ENCODE data around the gene KCNQ1. TPM values are rescaled to one million over a fixed set of nuclear protein-coding genes. Genes with fewer than 3 reads are reported as not detected.

KCNQ1 gene
- polyA plus RNA-seq, 1 of the 3 experiments (the other 2 are of a cell fraction) = 0.05 TPM

DNA sequence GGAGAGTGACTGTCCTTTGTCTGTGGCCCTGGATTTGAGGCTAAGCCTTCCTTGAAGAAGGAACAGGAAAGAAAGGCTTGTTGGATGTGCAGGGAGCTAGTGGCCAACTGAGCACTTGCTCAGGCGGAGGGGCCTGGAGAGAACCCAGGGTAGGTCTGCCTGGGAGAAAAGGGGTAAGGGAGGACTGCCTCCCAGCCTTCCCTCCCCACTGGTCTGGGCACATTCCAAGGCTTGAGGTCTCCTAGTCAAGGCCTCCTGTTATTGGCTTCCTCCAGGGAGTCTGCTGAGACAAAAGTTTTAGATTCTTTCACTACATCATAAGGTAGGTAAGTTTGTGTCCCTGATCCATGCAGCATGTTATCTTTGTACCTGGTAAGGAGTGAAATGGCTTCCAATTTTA is 239.8 kb downstream of the KCNQ1 start:
- DNase-seq = no peak
- Histone ChIP-seq H3K27ac (ENCODE audit: low read depth in 2 of 2, low read length in 1 of 2) (no peak overlapping the region), H2AFZ (ENCODE audit: low read depth) (no peak overlapping the region), H3K4me3 (ENCODE audit: low read depth in 2 of 2, low read length in 1 of 2) (no peak overlapping the region), H3F3A (replicated peaks; ENCODE audit: insufficient read depth) (no peaks in the 10 kb centered on the region), H3K4me1 (ENCODE audit: control insufficient read depth in 1 of 2, insufficient read depth in 2 of 2, low read depth in 1 of 2, low read length in 1 of 2) (peaks cover 0 to 28% of the 10 kb centered on the region in 2 experiments; a peak in 1 of 4 replicates), H3K27me3 (ENCODE audit: insufficient read depth) (no peaks in the 10 kb centered on the region), H3K9me3 (no peaks in the 10 kb centered on the region), H4K20me1 (ENCODE audit: insufficient read depth) (peaks cover 53% of the 10 kb centered on the region), H3K9ac (no peak overlapping the region), H3K9me2 (no peaks in the 10 kb centered on the region), H3K4me2 (no peak overlapping the region), H3K79me2 (ENCODE audit: insufficient read depth) (peaks cover 22% of the 10 kb centered on the region; the same call in 1 of the 2 replicates), H3K36me3 (replicated peaks in 1 of 2; ENCODE audit: control insufficient read depth in 1 of 2, insufficient read depth in 2 of 2, low read length in 1 of 2) (no peaks in the 10 kb centered on the region)
- 50% methylated on average over 1 of the region's 1 CpG for WGBS (ENCODE audit: low lambda C conversion rate)
- TF ChIP-seq SMC3 (IDR thresholded peaks at IDR 0.05; ENCODE audit: low read depth, low read length) (no peak), JUND (IDR thresholded peaks at IDR 0.05) (no peak), TEAD4 (IDR thresholded peaks at IDR 0.05; ENCODE audit: borderline replicate concordance, insufficient read depth) (no peak), FOXM1 (IDR thresholded peaks at IDR 0.05; ENCODE audit: low read depth) (no peak), EZH2phosphoT487 (IDR thresholded peaks at IDR 0.05; ENCODE audit: borderline replicate concordance, low read depth) (no peak), SIN3A (IDR thresholded peaks at IDR 0.05; ENCODE audit: borderline replicate concordance, low read depth, low read length) (no peak), EP300 (IDR thresholded peaks at IDR 0.05; ENCODE audit: borderline replicate concordance in 1 of 2, low read depth in 1 of 2, low read length in 1 of 2) (no peak)
- TF ChIP-seq, protein P1, sequence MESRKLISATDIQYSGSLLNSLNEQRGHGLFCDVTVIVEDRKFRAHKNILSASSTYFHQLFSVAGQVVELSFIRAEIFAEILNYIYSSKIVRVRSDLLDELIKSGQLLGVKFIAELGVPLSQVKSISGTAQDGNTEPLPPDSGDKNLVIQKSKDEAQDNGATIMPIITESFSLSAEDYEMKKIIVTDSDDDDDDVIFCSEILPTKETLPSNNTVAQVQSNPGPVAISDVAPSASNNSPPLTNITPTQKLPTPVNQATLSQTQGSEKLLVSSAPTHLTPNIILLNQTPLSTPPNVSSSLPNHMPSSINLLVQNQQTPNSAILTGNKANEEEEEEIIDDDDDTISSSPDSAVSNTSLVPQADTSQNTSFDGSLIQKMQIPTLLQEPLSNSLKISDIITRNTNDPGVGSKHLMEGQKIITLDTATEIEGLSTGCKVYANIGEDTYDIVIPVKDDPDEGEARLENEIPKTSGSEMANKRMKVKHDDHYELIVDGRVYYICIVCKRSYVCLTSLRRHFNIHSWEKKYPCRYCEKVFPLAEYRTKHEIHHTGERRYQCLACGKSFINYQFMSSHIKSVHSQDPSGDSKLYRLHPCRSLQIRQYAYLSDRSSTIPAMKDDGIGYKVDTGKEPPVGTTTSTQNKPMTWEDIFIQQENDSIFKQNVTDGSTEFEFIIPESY (IDR thresholded peaks at IDR 0.05; ENCODE audit: borderline replicate concordance, low read depth) = no peak
- TF ChIP-seq, protein P2, sequence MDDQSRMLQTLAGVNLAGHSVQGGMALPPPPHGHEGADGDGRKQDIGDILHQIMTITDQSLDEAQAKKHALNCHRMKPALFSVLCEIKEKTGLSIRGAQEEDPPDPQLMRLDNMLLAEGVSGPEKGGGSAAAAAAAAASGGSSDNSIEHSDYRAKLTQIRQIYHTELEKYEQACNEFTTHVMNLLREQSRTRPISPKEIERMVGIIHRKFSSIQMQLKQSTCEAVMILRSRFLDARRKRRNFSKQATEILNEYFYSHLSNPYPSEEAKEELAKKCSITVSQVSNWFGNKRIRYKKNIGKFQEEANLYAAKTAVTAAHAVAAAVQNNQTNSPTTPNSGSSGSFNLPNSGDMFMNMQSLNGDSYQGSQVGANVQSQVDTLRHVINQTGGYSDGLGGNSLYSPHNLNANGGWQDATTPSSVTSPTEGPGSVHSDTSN (IDR thresholded peaks at IDR 0.05) = no peak
- ChIA-PET CTCF (interaction anchor here (0.6 to 9.0 kb wide), 4 partner anchors 105 to 203 kb away, joined by 3 to 52 read pairs (median 7); no protein-coding TSS in a partner anchor), POLR2A (no interaction called here)

DNA sequence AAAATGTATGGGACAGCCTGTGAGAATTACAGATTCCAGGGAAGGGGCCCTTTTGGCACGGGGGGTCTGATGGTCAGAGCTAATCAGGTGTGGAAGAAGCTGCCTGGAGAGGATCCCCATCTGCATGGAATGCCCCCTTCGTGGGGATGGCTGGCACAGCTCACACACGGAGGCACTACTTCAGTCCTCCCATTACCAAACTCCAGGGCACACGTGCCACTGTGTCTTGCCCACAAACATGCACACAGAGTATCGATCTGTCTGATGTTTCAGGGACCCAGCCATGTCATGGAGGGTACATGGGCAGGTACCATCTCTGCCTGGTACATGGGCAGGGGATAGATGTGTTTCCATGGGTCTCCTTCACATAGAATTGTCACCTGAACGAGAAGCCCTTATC is 240.2 kb downstream of the KCNQ1 start:
- Histone ChIP-seq H3K79me2 (ENCODE audit: insufficient read depth) (peaks cover 25% of the 10 kb centered on the region; the same call in 1 of the 2 replicates), H3K27ac (ENCODE audit: low read depth in 2 of 2, low read length in 1 of 2) (no peak overlapping the region), H3K9ac (no peak overlapping the region), H3K4me2 (no peak overlapping the region), H2AFZ (ENCODE audit: low read depth) (no peak overlapping the region), H3K9me2 (no peaks in the 10 kb centered on the region), H3K36me3 (replicated peaks in 1 of 2; ENCODE audit: control insufficient read depth in 1 of 2, insufficient read depth in 2 of 2, low read length in 1 of 2) (no peaks in the 10 kb centered on the region), H3K4me1 (ENCODE audit: control insufficient read depth in 1 of 2, insufficient read depth in 2 of 2, low read depth in 1 of 2, low read length in 1 of 2) (peaks cover 0 to 32% of the 10 kb centered on the region in 2 experiments; a peak in 1 of 4 replicates), H3K9me3 (no peaks in the 10 kb centered on the region), H4K20me1 (ENCODE audit: insufficient read depth) (peaks cover 57% of the 10 kb centered on the region), H3K27me3 (ENCODE audit: insufficient read depth) (no peaks in the 10 kb centered on the region), H3F3A (replicated peaks; ENCODE audit: insufficient read depth) (no peaks in the 10 kb centered on the region), H3K4me3 (ENCODE audit: low read depth in 2 of 2, low read length in 1 of 2) (no peak overlapping the region)
- WGBS (ENCODE audit: low lambda C conversion rate) = 60% methylated on average over 1 of the region's 6 CpGs
- DNase-seq = no peak
- POLR2A ChIA-PET = no interaction called here
- CTCF ChIA-PET = interaction anchor here (1.0 to 9.0 kb wide), 3 partner anchors 153 to 203 kb away, joined by 3 to 52 read pairs (median 11); no protein-coding TSS in a partner anchor
- TF ChIP-seq EP300 (IDR thresholded peaks at IDR 0.05; ENCODE audit: borderline replicate concordance in 1 of 2, low read depth in 1 of 2, low read length in 1 of 2) (no peak), NRF1 (IDR thresholded peaks at IDR 0.05; ENCODE audit: low read depth, low read length) (no peak), SMC3 (IDR thresholded peaks at IDR 0.05; ENCODE audit: low read depth, low read length) (no peak), YY1 (IDR thresholded peaks at IDR 0.05; ENCODE audit: low read depth) (no peak), RXRA (IDR thresholded peaks at IDR 0.05; ENCODE audit: borderline replicate concordance, low read depth) (no peak), GABPA (IDR thresholded peaks at IDR 0.05; ENCODE audit: low read depth) (no peak), TAF1 (IDR thresholded peaks at IDR 0.05; ENCODE audit: borderline replicate concordance, low read depth, low read length) (no peak), RFX5 (IDR thresholded peaks at IDR 0.05; ENCODE audit: low read length) (no peak), SIN3A (IDR thresholded peaks at IDR 0.05; ENCODE audit: borderline replicate concordance, low read depth, low read length) (no peak), JUND (IDR thresholded peaks at IDR 0.05) (no peak)
- TF ChIP-seq, protein P3, sequence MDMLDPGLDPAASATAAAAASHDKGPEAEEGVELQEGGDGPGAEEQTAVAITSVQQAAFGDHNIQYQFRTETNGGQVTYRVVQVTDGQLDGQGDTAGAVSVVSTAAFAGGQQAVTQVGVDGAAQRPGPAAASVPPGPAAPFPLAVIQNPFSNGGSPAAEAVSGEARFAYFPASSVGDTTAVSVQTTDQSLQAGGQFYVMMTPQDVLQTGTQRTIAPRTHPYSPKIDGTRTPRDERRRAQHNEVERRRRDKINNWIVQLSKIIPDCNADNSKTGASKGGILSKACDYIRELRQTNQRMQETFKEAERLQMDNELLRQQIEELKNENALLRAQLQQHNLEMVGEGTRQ (IDR thresholded peaks at IDR 0.05; ENCODE audit: borderline replicate concordance, low read depth, low read length) = no peak
- TF ChIP-seq, protein P4, sequence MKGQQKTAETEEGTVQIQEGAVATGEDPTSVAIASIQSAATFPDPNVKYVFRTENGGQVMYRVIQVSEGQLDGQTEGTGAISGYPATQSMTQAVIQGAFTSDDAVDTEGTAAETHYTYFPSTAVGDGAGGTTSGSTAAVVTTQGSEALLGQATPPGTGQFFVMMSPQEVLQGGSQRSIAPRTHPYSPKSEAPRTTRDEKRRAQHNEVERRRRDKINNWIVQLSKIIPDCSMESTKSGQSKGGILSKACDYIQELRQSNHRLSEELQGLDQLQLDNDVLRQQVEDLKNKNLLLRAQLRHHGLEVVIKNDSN (IDR thresholded peaks at IDR 0.05; ENCODE audit: borderline replicate concordance, low read depth) = no peak
- TF ChIP-seq, protein P5, sequence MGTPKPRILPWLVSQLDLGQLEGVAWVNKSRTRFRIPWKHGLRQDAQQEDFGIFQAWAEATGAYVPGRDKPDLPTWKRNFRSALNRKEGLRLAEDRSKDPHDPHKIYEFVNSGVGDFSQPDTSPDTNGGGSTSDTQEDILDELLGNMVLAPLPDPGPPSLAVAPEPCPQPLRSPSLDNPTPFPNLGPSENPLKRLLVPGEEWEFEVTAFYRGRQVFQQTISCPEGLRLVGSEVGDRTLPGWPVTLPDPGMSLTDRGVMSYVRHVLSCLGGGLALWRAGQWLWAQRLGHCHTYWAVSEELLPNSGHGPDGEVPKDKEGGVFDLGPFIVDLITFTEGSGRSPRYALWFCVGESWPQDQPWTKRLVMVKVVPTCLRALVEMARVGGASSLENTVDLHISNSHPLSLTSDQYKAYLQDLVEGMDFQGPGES (IDR thresholded peaks at IDR 0.05; ENCODE audit: low read depth, low read length) = no peak

All from SK-N-SH (cell line).